ENCODE measurements around the gene STOML2. TPM values are rescaled to one million over a fixed set of nuclear protein-coding genes. Genes with fewer than 3 reads are reported as not detected.

Gene STOML2
- total and polyA plus RNA-seq, 2 experiments from 2014 or later, result 114 to 210 TPM

GRCh38 chr9:35102465-35102768 is 514 bp downstream of the STOML2 start (continued):
- TF ChIP-seq EZH2 (IDR thresholded peaks at IDR 0.05; ENCODE audit: low read depth, unreplicated experiment), result no peak
- no peak for TF ChIP-seq ZNF114 (CRISPR knock-in tag; IDR thresholded peaks at IDR 0.05)
- TF ChIP-seq, protein P1, sequence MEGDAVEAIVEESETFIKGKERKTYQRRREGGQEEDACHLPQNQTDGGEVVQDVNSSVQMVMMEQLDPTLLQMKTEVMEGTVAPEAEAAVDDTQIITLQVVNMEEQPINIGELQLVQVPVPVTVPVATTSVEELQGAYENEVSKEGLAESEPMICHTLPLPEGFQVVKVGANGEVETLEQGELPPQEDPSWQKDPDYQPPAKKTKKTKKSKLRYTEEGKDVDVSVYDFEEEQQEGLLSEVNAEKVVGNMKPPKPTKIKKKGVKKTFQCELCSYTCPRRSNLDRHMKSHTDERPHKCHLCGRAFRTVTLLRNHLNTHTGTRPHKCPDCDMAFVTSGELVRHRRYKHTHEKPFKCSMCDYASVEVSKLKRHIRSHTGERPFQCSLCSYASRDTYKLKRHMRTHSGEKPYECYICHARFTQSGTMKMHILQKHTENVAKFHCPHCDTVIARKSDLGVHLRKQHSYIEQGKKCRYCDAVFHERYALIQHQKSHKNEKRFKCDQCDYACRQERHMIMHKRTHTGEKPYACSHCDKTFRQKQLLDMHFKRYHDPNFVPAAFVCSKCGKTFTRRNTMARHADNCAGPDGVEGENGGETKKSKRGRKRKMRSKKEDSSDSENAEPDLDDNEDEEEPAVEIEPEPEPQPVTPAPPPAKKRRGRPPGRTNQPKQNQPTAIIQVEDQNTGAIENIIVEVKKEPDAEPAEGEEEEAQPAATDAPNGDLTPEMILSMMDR (conservative IDR thresholded peaks at IDR 0.05; ENCODE audit: low read depth in 2 of 2), result no peak
- TF ChIP-seq EZH2phosphoT487 (IDR thresholded peaks at IDR 0.05; ENCODE audit: unreplicated experiment), result no peak
- TF ChIP-seq, protein P2, sequence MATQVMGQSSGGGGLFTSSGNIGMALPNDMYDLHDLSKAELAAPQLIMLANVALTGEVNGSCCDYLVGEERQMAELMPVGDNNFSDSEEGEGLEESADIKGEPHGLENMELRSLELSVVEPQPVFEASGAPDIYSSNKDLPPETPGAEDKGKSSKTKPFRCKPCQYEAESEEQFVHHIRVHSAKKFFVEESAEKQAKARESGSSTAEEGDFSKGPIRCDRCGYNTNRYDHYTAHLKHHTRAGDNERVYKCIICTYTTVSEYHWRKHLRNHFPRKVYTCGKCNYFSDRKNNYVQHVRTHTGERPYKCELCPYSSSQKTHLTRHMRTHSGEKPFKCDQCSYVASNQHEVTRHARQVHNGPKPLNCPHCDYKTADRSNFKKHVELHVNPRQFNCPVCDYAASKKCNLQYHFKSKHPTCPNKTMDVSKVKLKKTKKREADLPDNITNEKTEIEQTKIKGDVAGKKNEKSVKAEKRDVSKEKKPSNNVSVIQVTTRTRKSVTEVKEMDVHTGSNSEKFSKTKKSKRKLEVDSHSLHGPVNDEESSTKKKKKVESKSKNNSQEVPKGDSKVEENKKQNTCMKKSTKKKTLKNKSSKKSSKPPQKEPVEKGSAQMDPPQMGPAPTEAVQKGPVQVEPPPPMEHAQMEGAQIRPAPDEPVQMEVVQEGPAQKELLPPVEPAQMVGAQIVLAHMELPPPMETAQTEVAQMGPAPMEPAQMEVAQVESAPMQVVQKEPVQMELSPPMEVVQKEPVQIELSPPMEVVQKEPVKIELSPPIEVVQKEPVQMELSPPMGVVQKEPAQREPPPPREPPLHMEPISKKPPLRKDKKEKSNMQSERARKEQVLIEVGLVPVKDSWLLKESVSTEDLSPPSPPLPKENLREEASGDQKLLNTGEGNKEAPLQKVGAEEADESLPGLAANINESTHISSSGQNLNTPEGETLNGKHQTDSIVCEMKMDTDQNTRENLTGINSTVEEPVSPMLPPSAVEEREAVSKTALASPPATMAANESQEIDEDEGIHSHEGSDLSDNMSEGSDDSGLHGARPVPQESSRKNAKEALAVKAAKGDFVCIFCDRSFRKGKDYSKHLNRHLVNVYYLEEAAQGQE (IDR thresholded peaks at IDR 0.05; ENCODE audit: unreplicated experiment), result no peak
- no peak for TF ChIP-seq CREB1 (CRISPR knock-in tag; IDR thresholded peaks at IDR 0.05; ENCODE audit: low read depth)

DNA sequence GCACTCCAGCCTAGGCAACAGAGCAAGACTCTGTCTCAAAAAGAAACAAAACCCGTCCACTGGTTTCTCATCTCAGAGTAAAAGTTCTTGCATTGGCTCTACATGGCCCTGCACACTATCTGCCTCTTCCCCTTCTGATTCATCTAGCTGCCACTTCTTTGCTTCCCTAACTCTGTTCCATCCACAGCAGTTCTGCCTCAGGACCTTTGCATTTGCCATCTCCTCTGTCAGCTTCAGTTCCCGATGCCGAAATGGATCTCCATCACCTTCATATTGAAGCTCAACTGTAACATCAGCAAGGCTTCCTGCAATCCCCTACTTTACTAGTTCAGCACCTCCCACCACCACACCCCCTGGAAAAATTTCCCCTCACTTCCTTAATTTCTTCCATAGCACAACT is 5.4 kb downstream of the STOML2 start:
- Histone ChIP-seq H3K4me1 (ENCODE audit: insufficient read depth) (peaks cover 5% of the 10 kb centered on the region), H3K9me2 (ENCODE audit: insufficient read depth) (no peaks in the 10 kb centered on the region), H3K4me3 (no peak overlapping the region), H3K36me3 (ENCODE audit: insufficient read depth) (peaks cover 3% of the 10 kb centered on the region; the same call in 1 of the 2 replicates), H3K4me2 (no peak overlapping the region), H3F3A (replicated peaks; ENCODE audit: low read depth) (0 out of 2 replicates have a peak, but pooled peaks cover 5% of the 10 kb centered on the region), H3K27me3 (ENCODE audit: insufficient read depth) (no peaks in the 10 kb centered on the region), H3K79me2 (replicated peaks; ENCODE audit: insufficient read depth) (peaks cover 15% of the 10 kb centered on the region), H3K27ac (ENCODE audit: low read depth) (no peak overlapping the region), H2AFZ (no peak overlapping the region), H4K20me1 (replicated peaks; ENCODE audit: insufficient read depth) (no peaks in the 10 kb centered on the region)
- peaks cover 14% of the 10 kb centered on the region for H3K4me1 Mint-ChIP-seq
- peaks cover 39% of the 10 kb centered on the region for H3K36me3 Mint-ChIP-seq (ENCODE audit: low read depth)
- H3K27ac Mint-ChIP-seq, result no peak overlapping the region
- ATAC-seq (no peak), DNase-seq (ENCODE audit: low spot score) (no peak)
- peak overlapping the region; percentile 11; the same call in 1 of the 3 replicates for H3K4me3 Mint-ChIP-seq
- H3K9me3 Mint-ChIP-seq, result no peaks in the 10 kb centered on the region; the same call in 2 of the 3 replicates
- peaks cover 18% of the 10 kb centered on the region for H3K27me3 Mint-ChIP-seq (ENCODE audit: insufficient read depth, low read depth, poor library complexity)
- TF ChIP-seq EZH2 (IDR thresholded peaks at IDR 0.05; ENCODE audit: low read depth, unreplicated experiment) (no peak), STAT1 (IDR thresholded peaks at IDR 0.05; ENCODE audit: unreplicated experiment) (no peak), POLR2AphosphoS5 (IDR thresholded peaks at IDR 0.05; ENCODE audit: low read depth) (no peak), ETS1 (IDR thresholded peaks at IDR 0.05) (no peak), ZNF331 (CRISPR knock-in tag; IDR thresholded peaks at IDR 0.05; ENCODE audit: low read depth) (no peak), JUNB (IDR thresholded peaks at IDR 0.05; ENCODE audit: unreplicated experiment) (no peak), EZH2phosphoT487 (IDR thresholded peaks at IDR 0.05; ENCODE audit: unreplicated experiment) (no peak), NANOG (IDR thresholded peaks at IDR 0.05; ENCODE audit: borderline replicate concordance) (no peak), ZNF114 (CRISPR knock-in tag; IDR thresholded peaks at IDR 0.05) (no peak), CREB1 (CRISPR knock-in tag; IDR thresholded peaks at IDR 0.05; ENCODE audit: low read depth) (no peak)
- TF ChIP-seq, protein P2 (IDR thresholded peaks at IDR 0.05; ENCODE audit: unreplicated experiment), result no peak
- TF ChIP-seq, protein P1 (conservative IDR thresholded peaks at IDR 0.05; ENCODE audit: low read depth in 2 of 2), result no peak
